ENCODE measurements around the gene ARL4A. TPM values are rescaled to one million over a fixed set of nuclear protein-coding genes. Genes with fewer than 3 reads are reported as not detected.
A peak's percentile ranks its signal among the peaks of the same experiment; 100 is the strongest.

Gene ARL4A
- polyA plus RNA-seq, 1 donor from 2014 or later = 114 TPM

- no peak overlapping the region for H3K27ac Mint-ChIP-seq
Measured at GRCh38 chr7:12719981-12720865, 32.8 kb downstream of the ARL4A start.

GRCh38 chr7:12721286-12721830, 33.9 kb downstream of the ARL4A start:
- H3K4me1 Mint-ChIP-seq = no peaks in the 10 kb centered on the region
- H3K4me3 Mint-ChIP-seq = peak overlapping the region in 1 of 4 donors; percentile 56
- no peaks in the 10 kb centered on the region for H3K9me3 Mint-ChIP-seq
- H3K27ac Mint-ChIP-seq = no peak overlapping the region
- H3K36me3 Mint-ChIP-seq = peaks cover 3% of the 10 kb centered on the region
- H3K27me3 Mint-ChIP-seq = peaks cover 8% of the 10 kb centered on the region

More at GRCh38 chr7:12719981-12720865, 32.8 kb downstream of the ARL4A start:
- H3K4me1 Mint-ChIP-seq = no peaks in the 10 kb centered on the region
- H3K27me3 Mint-ChIP-seq = peaks cover 5% of the 10 kb centered on the region
- H3K4me3 Mint-ChIP-seq = no peak overlapping the region
- peaks cover 3% of the 10 kb centered on the region for H3K36me3 Mint-ChIP-seq
- no peaks in the 10 kb centered on the region for H3K9me3 Mint-ChIP-seq

GRCh38 chr7:12722136-12722535, 34.7 kb downstream of the ARL4A start:
- H3K4me3 Mint-ChIP-seq = no peak overlapping the region
- H3K27me3 Mint-ChIP-seq = peaks cover 8% of the 10 kb centered on the region
- H3K9me3 Mint-ChIP-seq = no peaks in the 10 kb centered on the region
- H3K4me1 Mint-ChIP-seq = no peaks in the 10 kb centered on the region
- no peak overlapping the region for H3K27ac Mint-ChIP-seq
- H3K36me3 Mint-ChIP-seq = peaks cover 3% of the 10 kb centered on the region

GRCh38 chr7:12722636-12723605, 35.5 kb downstream of the ARL4A start:
- Mint-ChIP-seq H3K27me3 (peaks cover 8% of the 10 kb centered on the region), H3K4me1 (no peaks in the 10 kb centered on the region), H3K36me3 (peaks cover 3% of the 10 kb centered on the region), H3K9me3 (no peaks in the 10 kb centered on the region), H3K4me3 (no peak overlapping the region), H3K27ac (no peak overlapping the region)

GRCh38 chr7:12725575-12726316, 38.3 kb downstream of the ARL4A start:
- peaks cover 0 to 4% (median 3%) of the 10 kb centered on the region in 3 donors for H3K4me1 Mint-ChIP-seq
- H3K27me3 Mint-ChIP-seq = peaks cover 7% of the 10 kb centered on the region
- H3K4me3 Mint-ChIP-seq = no peak overlapping the region
- no peaks in the 10 kb centered on the region for H3K9me3 Mint-ChIP-seq
- H3K36me3 Mint-ChIP-seq = peaks cover 3% of the 10 kb centered on the region
- no peak overlapping the region for H3K27ac Mint-ChIP-seq

- H3K4me1 Mint-ChIP-seq = peaks cover 4 to 8% (median 7%) of the 10 kb centered on the region in 3 donors
- H3K9me3 Mint-ChIP-seq = no peaks in the 10 kb centered on the region
- H3K27ac Mint-ChIP-seq = no peak overlapping the region
- H3K27me3 Mint-ChIP-seq = peaks cover 7% of the 10 kb centered on the region
- no peak overlapping the region for H3K4me3 Mint-ChIP-seq
- peaks cover 1% of the 10 kb centered on the region for H3K36me3 Mint-ChIP-seq
Measured at GRCh38 chr7:12726908-12727307, 39.5 kb downstream of the ARL4A start.

- Mint-ChIP-seq H3K36me3 (no peaks in the 10 kb centered on the region), H3K27me3 (peaks cover 7% of the 10 kb centered on the region), H3K4me1 (peaks cover 4 to 8% (median 7%) of the 10 kb centered on the region in 3 donors), H3K9me3 (no peaks in the 10 kb centered on the region), H3K4me3 (no peak overlapping the region), H3K27ac (peak overlapping the region in 1 of 3 donors; percentile 12)
Measured at GRCh38 chr7:12727455-12728191, 40.2 kb downstream of the ARL4A start.

GRCh38 chr7:12728192-12728538, 40.7 kb downstream of the ARL4A start:
- peak overlapping the region in 1 of 3 donors; percentile 12 for H3K27ac Mint-ChIP-seq
- H3K36me3 Mint-ChIP-seq = no peaks in the 10 kb centered on the region
- no peak overlapping the region for H3K4me3 Mint-ChIP-seq
- no peaks in the 10 kb centered on the region for H3K9me3 Mint-ChIP-seq
- peaks cover 7% of the 10 kb centered on the region for H3K27me3 Mint-ChIP-seq
- H3K4me1 Mint-ChIP-seq = peaks cover 4 to 8% (median 7%) of the 10 kb centered on the region in 3 donors

- no peaks in the 10 kb centered on the region for H3K36me3 Mint-ChIP-seq
- H3K27ac Mint-ChIP-seq = no peak overlapping the region
- no peaks in the 10 kb centered on the region for H3K9me3 Mint-ChIP-seq
- no peak overlapping the region for H3K4me3 Mint-ChIP-seq
- peaks cover 7% of the 10 kb centered on the region for H3K27me3 Mint-ChIP-seq
- H3K4me1 Mint-ChIP-seq = peaks cover 4 to 8% (median 7%) of the 10 kb centered on the region in 3 donors
Measured at GRCh38 chr7:12729112-12729511, 41.7 kb downstream of the ARL4A start.

GRCh38 chr7:12730523-12730922, 43.1 kb downstream of the ARL4A start:
- Mint-ChIP-seq H3K4me1 (peaks cover 4 to 8% (median 7%) of the 10 kb centered on the region in 3 donors), H3K27ac (no peak overlapping the region), H3K36me3 (no peaks in the 10 kb centered on the region), H3K4me3 (no peak overlapping the region), H3K9me3 (no peaks in the 10 kb centered on the region), H3K27me3 (peaks cover 7% of the 10 kb centered on the region)

GRCh38 chr7:12731214-12731656, 43.8 kb downstream of the ARL4A start:
- no peaks in the 10 kb centered on the region for H3K9me3 Mint-ChIP-seq
- no peak overlapping the region for H3K27ac Mint-ChIP-seq
- H3K36me3 Mint-ChIP-seq = no peaks in the 10 kb centered on the region
- H3K4me3 Mint-ChIP-seq = peak overlapping the region in 1 of 4 donors; percentile 22
- peaks cover 4% of the 10 kb centered on the region for H3K27me3 Mint-ChIP-seq
- H3K4me1 Mint-ChIP-seq = peaks cover 4 to 8% (median 7%) of the 10 kb centered on the region in 3 donors

GRCh38 chr7:12731775-12732174, 44.3 kb downstream of the ARL4A start:
- no peaks in the 10 kb centered on the region for H3K9me3 Mint-ChIP-seq
- H3K4me1 Mint-ChIP-seq = peaks cover 4 to 8% (median 7%) of the 10 kb centered on the region in 3 donors
- peaks cover 4% of the 10 kb centered on the region for H3K27me3 Mint-ChIP-seq
- no peak overlapping the region for H3K4me3 Mint-ChIP-seq
- H3K36me3 Mint-ChIP-seq = no peaks in the 10 kb centered on the region
- H3K27ac Mint-ChIP-seq = no peak overlapping the region

GRCh38 chr7:12732428-12732827, 45.0 kb downstream of the ARL4A start:
- Mint-ChIP-seq H3K27me3 (peaks cover 4% of the 10 kb centered on the region), H3K36me3 (no peaks in the 10 kb centered on the region), H3K4me1 (peaks cover 4 to 8% (median 7%) of the 10 kb centered on the region in 3 donors), H3K9me3 (no peaks in the 10 kb centered on the region), H3K27ac (no peak overlapping the region), H3K4me3 (peak overlapping the region in 1 of 4 donors; percentile 27)

- H3K36me3 Mint-ChIP-seq = peaks cover 2% of the 10 kb centered on the region
- no peaks in the 10 kb centered on the region for H3K27me3 Mint-ChIP-seq
Measured at GRCh38 chr7:12735923-12736322, 48.5 kb downstream of the ARL4A start.

More at GRCh38 chr7:12735923-12736322, 48.5 kb downstream of the ARL4A start:
- no peaks in the 10 kb centered on the region for H3K9me3 Mint-ChIP-seq
- H3K4me3 Mint-ChIP-seq = no peak overlapping the region
- peaks cover 4 to 5% (median 4%) of the 10 kb centered on the region in 3 donors for H3K4me1 Mint-ChIP-seq
- H3K27ac Mint-ChIP-seq = no peak overlapping the region

All from IgD-negative memory B cell (primary cell).